ENCODE measurements around the gene ADRA2B.

The ADRA2B gene

GRCh38 chr2:96123936-96124335 lies 7.6 kb upstream of the ADRA2B start:
- DNase-seq (ENCODE audit: low read depth, low spot score) = no peak
- no peaks in the 10 kb centered on the region for H3K9me3 ChIP-seq (ENCODE audit: low read depth, low read length)
- no peaks in the 10 kb centered on the region for H3K36me3 ChIP-seq (ENCODE audit: insufficient read depth, low read length)
- no peak overlapping the region for H3K4me3 ChIP-seq
- H3K9ac ChIP-seq (ENCODE audit: insufficient read length) = no peak overlapping the region
- TF ChIP-seq FOXP2 (optimal IDR thresholded peaks at IDR 0.05; ENCODE audit: control extremely low read depth, extremely low read length, insufficient read depth) (no peak), EZH2 (IDR thresholded peaks at IDR 0.05) (no peak), POLR2AphosphoS5 (IDR thresholded peaks at IDR 0.05; ENCODE audit: borderline replicate concordance, low read depth, low read length) (no peak)
- no peak overlapping the region for H3K27ac ChIP-seq

- Histone ChIP-seq H3K4me3 (no peak overlapping the region), H3K27ac (no peak overlapping the region), H3K9me3 (ENCODE audit: low read depth, low read length) (no peaks in the 10 kb centered on the region), H3K9ac (ENCODE audit: insufficient read length) (no peak overlapping the region), H3K36me3 (ENCODE audit: insufficient read depth, low read length) (no peaks in the 10 kb centered on the region)
- TF ChIP-seq FOXP2 (optimal IDR thresholded peaks at IDR 0.05; ENCODE audit: control extremely low read depth, extremely low read length, insufficient read depth) (no peak), POLR2AphosphoS5 (IDR thresholded peaks at IDR 0.05; ENCODE audit: borderline replicate concordance, low read depth, low read length) (no peak), EZH2 (IDR thresholded peaks at IDR 0.05) (no peak)
- DNase-seq (ENCODE audit: low read depth, low spot score) = no peak
Observed at GRCh38 chr2:96123290-96123689, 6.9 kb upstream of the ADRA2B start.

- Histone ChIP-seq H3K9me3 (ENCODE audit: low read depth, low read length) (no peaks in the 10 kb centered on the region), H3K4me3 (no peak overlapping the region), H3K36me3 (ENCODE audit: insufficient read depth, low read length) (no peaks in the 10 kb centered on the region), H3K27ac (no peak overlapping the region), H3K9ac (ENCODE audit: insufficient read length) (no peak overlapping the region)
- TF ChIP-seq FOXP2 (optimal IDR thresholded peaks at IDR 0.05; ENCODE audit: control extremely low read depth, extremely low read length, insufficient read depth) (no peak), EZH2 (IDR thresholded peaks at IDR 0.05) (no peak), POLR2AphosphoS5 (IDR thresholded peaks at IDR 0.05; ENCODE audit: borderline replicate concordance, low read depth, low read length) (no peak)
- no peak for DNase-seq (ENCODE audit: low read depth, low spot score)
Observed at GRCh38 chr2:96122391-96122790, 6.0 kb upstream of the ADRA2B start.

GRCh38 chr2:96121414-96121813 lies 5.0 kb upstream of the ADRA2B start:
- DNase-seq (ENCODE audit: low read depth, low spot score) = no peak
- Histone ChIP-seq H3K36me3 (ENCODE audit: insufficient read depth, low read length) (no peaks in the 10 kb centered on the region), H3K4me3 (no peak overlapping the region), H3K9me3 (ENCODE audit: low read depth, low read length) (no peaks in the 10 kb centered on the region), H3K9ac (ENCODE audit: insufficient read length) (no peak overlapping the region), H3K27ac (no peak overlapping the region)
- TF ChIP-seq EZH2 (IDR thresholded peaks at IDR 0.05) = no peak

DNA sequence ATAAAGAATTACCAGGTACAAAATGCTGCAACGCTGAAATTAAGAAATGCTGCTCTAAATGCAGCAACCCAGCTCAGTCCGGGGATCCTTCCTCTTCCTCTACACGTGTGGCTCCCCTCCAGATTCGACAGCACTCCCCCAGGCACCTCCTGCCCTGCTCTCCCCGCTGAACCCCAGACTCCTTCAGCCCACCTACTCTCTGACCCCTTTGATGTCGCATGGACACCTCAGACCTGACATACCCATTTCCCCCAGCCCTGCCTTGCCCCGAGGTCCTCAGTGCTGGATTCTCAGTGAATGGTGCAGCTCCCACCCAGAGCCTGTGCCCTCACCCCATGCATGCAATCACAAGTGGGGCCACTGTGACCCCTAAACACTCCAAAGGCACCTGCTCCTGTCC lies 4.6 kb upstream of the ADRA2B start:
- Histone ChIP-seq H3K4me3 (no peak overlapping the region), H3K9ac (ENCODE audit: insufficient read length) (no peak overlapping the region), H3K27ac (no peak overlapping the region), H3K36me3 (ENCODE audit: insufficient read depth, low read length) (no peaks in the 10 kb centered on the region), H3K9me3 (ENCODE audit: low read depth, low read length) (no peaks in the 10 kb centered on the region)
- TF ChIP-seq EZH2 (IDR thresholded peaks at IDR 0.05) (no peak), FOXP2 (optimal IDR thresholded peaks at IDR 0.05; ENCODE audit: control extremely low read depth, extremely low read length, insufficient read depth) (no peak), POLR2AphosphoS5 (IDR thresholded peaks at IDR 0.05; ENCODE audit: borderline replicate concordance, low read depth, low read length) (no peak)
- no peak for DNase-seq (ENCODE audit: low read depth, low spot score)

GRCh38 chr2:96120091-96120720 lies 3.8 kb upstream of the ADRA2B start:
- H3K4me3 ChIP-seq = no peak overlapping the region
- TF ChIP-seq FOXP2 (optimal IDR thresholded peaks at IDR 0.05; ENCODE audit: control extremely low read depth, extremely low read length, insufficient read depth) (no peak), POLR2AphosphoS5 (IDR thresholded peaks at IDR 0.05; ENCODE audit: borderline replicate concordance, low read depth, low read length) (no peak), EZH2 (IDR thresholded peaks at IDR 0.05) (no peak)
- no peak for DNase-seq (ENCODE audit: low read depth, low spot score)

GRCh38 chr2:96119389-96119751 lies 3.0 kb upstream of the ADRA2B start:
- H3K4me3 ChIP-seq = no peak overlapping the region
- no peak for DNase-seq (ENCODE audit: low read depth, low spot score)

More at GRCh38 chr2:96120091-96120720, 3.8 kb upstream of the ADRA2B start:
- H3K9ac ChIP-seq (ENCODE audit: insufficient read length) = no peak overlapping the region
- H3K36me3 ChIP-seq (ENCODE audit: insufficient read depth, low read length) = no peaks in the 10 kb centered on the region
- H3K27ac ChIP-seq = no peak overlapping the region
- H3K9me3 ChIP-seq (ENCODE audit: low read depth, low read length) = no peaks in the 10 kb centered on the region

DNA sequence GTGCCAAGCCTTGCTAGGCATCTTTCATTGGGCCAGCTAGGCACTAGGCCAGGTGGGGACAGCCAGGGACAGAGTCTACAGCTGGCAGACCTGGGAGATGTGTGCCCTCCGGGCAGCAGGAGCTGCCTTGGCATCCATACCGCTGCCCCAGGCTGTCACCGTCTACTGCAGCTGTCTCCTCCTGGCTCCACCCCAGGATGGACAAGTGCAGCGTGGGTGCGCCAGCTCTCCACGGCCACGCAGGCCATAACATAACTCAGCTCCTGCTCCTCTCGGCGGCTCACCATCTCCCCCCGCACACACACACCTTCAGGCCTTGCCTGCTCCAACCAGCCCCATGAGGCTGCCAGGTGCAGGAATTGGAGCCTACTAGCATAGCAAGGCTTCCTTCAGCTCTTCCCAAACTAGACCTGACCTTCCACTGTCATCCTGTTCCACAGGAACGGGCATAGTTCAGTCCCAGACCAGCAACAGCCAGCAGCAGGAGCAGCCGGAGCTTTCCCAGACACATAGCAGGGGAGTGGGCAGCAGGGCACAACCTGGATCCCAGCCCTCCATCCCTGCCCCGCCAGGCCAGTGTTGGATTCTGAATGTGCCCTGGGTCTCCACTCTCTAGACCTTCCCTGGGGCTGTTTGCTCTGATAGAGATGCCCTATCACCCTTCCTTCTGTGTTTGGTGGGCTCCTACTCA lies 2.5 kb upstream of the ADRA2B start:
- H3K4me3 ChIP-seq = no peak overlapping the region
- TF ChIP-seq FOXP2 (optimal IDR thresholded peaks at IDR 0.05; ENCODE audit: control extremely low read depth, extremely low read length, insufficient read depth) (no peak), EZH2 (IDR thresholded peaks at IDR 0.05) (no peak), POLR2AphosphoS5 (IDR thresholded peaks at IDR 0.05; ENCODE audit: borderline replicate concordance, low read depth, low read length) (no peak)
- DNase-seq (ENCODE audit: low read depth, low spot score) = no peak
- no peaks in the 10 kb centered on the region for H3K9me3 ChIP-seq (ENCODE audit: low read depth, low read length)
- H3K36me3 ChIP-seq (ENCODE audit: insufficient read depth, low read length) = no peaks in the 10 kb centered on the region
- H3K27ac ChIP-seq = no peak overlapping the region
- H3K9ac ChIP-seq (ENCODE audit: insufficient read length) = no peak overlapping the region

More at GRCh38 chr2:96119389-96119751, 3.0 kb upstream of the ADRA2B start:
- TF ChIP-seq POLR2AphosphoS5 (IDR thresholded peaks at IDR 0.05; ENCODE audit: borderline replicate concordance, low read depth, low read length) = no peak
- no peak for TF ChIP-seq FOXP2 (optimal IDR thresholded peaks at IDR 0.05; ENCODE audit: control extremely low read depth, extremely low read length, insufficient read depth)
- TF ChIP-seq EZH2 (IDR thresholded peaks at IDR 0.05) = no peak
- H3K9ac ChIP-seq (ENCODE audit: insufficient read length) = no peak overlapping the region
- no peaks in the 10 kb centered on the region for H3K9me3 ChIP-seq (ENCODE audit: low read depth, low read length)
- H3K27ac ChIP-seq = no peak overlapping the region
- H3K36me3 ChIP-seq (ENCODE audit: insufficient read depth, low read length) = no peaks in the 10 kb centered on the region

All from SK-N-MC (cell line).